Femur (tissue), 1 donor: ENCODE results near the gene SORBS1.

Experiments used
- DNase-seq: peaks from one replicate; pipeline ENCODE4 v3.0.0-alpha.2; 2017

Gene SORBS1

GRCh38 chr10:95280637-95281036, 280.5 kb downstream of the SORBS1 start:
- no peak for DNase-seq

DNA sequence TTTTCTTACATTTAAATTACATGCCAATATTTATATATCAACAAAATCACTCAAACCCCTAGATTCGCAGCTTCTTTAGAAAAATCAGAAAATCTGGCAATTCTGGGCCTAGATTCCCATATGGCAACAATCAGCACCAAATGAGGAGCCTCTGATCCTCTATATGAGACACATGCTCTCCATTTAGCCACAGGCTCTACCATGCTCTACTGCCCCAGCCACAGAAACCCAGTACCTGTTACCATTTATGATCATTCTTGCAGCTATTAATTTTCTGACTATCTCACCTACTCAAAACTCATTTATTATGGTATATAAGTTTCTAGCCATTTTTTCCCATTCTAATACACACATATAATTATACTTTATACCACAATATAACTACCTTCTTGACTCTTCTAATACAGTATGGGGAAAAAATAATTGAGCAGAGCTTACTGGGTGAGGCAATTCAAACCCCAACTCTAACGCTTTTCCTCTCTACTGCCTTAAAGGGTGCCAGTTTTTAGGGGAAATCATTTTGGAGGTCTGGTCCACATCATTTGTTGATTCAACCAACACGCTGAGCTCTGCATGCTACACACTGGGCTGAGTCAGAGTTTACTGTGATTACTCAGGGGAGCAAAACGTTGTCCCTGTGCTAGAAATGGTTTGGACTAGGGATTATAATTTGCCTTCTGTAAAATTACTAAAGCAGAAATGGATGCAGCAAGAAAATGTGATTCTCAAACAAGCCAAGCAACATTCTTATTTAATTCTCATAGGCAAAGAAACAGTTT, 281.9 kb downstream of the SORBS1 start:
- no peak for DNase-seq

GRCh38 chr10:95278061-95278988, 282.8 kb downstream of the SORBS1 start:
- no peak for DNase-seq

- DNase-seq = no peak
Measured at GRCh38 chr10:95277614-95278013, 283.6 kb downstream of the SORBS1 start.

DNA sequence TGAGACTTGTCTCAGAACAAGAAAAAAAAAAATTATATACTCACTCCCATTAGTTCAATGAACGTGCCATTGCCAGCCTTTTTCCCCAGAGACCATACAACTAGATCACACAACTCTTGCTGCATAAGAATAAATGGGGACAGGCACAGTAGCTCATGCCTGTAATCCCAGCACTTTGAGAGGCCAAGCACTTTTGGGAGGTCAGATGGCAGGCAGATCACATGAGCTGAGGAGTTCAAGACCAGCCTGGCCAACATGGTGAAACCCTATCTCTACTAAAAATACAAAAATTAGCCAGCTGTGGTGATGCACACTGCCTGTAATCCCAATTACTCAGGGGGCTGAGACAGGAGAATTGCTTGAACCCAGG, 284.0 kb downstream of the SORBS1 start:
- no peak for DNase-seq

DNA sequence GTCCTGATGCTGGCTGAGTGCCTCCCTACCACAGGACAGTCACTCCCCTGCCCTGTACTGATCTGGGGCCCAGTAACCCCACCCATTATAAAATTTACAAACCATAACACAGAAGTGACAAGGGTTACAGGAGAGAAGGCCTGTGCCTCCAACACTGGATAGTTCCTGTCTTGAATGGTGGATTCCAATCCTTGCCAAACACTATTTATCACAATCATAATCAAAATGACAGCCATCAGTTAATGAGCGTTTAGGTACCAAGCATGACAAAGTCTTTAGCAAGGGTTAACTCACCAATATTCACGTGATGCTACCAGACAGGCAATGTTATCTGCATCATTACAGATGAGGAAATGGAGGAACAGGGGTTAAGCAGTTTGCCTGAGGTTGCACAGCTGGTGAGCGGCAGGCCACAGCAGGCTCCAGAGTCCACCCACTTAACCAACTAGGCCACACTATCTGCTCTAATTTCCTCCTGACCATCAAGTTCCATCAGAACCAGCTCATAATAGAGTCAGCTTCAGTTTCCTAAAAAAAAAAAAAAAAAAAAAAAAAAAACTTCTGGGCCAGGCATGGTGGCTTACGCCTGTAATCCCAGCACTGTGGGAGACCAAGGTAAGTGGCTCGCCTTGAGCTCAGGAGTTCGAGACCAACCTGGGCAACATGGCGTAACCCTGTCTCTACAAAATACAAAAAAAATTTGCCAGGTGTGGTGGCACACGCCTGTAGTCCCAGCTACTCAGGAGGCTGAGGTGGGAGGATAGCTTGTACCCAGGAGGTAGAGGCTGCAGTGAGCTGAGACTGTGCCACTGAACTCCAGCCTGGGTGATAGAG, 284.6 kb downstream of the SORBS1 start:
- DNase-seq = no peak

DNA sequence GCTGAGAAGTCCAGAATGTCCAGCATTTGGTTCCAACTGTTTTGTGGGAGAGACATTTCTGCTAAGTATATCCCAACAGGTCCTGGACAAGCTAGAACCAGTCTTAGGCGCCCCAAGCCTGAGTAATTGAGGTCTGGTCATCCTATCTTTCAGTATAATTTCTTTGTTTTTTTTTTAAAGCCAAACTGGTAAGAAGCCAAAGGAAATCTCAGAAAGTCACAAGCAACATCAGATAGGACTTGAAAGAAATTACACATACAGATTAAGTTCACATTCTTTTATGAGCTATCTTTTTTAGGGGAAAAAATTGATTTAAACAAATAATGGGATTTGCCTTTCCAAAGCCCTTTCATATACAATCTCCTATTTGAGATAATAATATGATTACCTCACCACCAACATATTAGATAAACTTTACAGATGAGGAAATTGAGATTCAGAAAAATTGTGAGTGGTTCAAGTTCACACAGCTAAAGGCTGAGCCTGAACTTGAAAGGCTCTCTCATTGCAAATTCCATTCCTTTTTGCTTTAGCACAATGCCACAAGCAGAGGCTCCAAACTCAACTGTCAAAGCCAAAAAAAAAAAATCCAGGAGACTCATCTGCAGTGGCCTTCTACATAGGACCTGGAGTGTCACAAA, 285.3 kb downstream of the SORBS1 start:
- DNase-seq = no peak

GRCh38 chr10:95273393-95274312, 287.5 kb downstream of the SORBS1 start:
- DNase-seq = no peak

GRCh38 chr10:95268438-95268837, 292.7 kb downstream of the SORBS1 start:
- no peak for DNase-seq

DNA sequence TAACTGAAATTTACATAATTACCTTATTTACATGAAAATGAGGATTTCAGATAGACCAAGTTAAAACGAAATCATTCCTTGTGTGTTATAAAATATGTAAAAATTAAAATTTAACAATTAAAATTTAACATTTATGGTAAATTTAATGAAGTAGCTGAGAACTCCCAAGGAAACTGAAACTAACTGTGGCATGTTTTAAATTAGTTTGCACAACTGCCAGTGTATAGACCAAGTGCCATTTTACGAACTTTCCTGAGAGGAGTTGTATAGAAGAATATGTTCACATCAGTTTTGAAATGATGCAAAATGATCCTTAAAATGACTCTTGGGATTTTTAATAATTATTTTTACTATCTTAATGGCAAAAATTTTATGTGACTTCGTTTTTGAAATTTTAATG, 293.9 kb downstream of the SORBS1 start:
- no peak for DNase-seq

- DNase-seq = no peak
Measured at GRCh38 chr10:95266674-95267095, 294.5 kb downstream of the SORBS1 start.

GRCh38 chr10:95265572-95265971, 295.6 kb downstream of the SORBS1 start:
- no peak for DNase-seq

DNA sequence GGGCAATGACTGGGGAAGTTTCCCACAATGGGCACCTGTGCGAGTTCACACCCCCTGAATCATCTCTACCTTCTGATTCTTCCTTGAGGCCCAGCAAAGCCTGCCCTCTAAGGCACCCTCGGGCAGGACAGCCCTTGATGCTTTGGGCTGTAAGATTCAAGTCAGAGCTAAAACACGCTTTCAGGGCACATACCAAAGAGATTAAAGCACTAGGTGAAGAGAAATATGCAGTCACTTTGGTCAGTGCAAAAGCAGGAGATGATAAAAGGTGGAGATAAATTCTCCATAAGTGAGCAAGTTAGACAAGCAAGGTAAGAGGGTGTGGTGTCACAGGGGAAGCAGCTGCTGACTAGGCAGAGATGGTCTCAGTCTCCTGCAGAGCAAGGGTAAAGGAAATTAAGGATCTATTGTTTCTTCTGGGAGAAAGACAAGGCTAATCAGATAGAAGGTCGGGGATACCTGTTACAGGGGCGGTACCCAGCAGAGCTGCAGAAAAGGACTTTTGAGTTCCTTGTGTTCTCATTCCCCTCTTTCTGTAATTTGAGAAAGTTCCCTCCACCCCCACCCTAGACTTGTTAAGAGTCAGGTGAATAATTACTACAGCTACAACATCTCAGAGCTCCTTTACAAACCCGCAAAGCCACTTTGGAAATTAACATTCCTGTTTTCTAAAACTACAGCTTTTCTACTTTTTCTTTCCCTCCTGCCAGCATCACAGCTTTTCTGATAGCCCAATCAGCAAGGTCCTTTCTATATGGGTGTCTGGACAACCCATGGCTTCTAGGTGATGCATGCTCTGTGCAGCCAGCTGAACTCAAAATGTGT, 296.7 kb downstream of the SORBS1 start:
- DNase-seq = no peak

DNA sequence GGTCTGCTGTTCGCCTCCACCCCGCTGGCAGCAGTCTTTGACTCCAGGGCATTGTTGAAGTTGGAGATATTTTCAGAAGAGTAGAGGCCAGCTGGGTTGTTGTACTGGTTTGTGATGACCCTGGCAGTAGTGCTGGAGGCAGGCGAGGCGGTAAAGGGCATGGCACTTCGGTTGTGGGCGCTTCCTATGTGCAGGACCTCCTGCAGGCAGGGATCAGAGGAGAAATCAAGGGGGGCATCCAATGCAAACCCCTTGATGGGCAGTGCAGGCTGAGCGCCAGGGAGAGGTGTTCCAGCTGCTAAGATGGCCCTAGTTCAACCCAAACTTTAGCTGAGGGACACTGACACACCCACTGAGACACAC, 297.3 kb downstream of the SORBS1 start:
- no peak for DNase-seq

DNA sequence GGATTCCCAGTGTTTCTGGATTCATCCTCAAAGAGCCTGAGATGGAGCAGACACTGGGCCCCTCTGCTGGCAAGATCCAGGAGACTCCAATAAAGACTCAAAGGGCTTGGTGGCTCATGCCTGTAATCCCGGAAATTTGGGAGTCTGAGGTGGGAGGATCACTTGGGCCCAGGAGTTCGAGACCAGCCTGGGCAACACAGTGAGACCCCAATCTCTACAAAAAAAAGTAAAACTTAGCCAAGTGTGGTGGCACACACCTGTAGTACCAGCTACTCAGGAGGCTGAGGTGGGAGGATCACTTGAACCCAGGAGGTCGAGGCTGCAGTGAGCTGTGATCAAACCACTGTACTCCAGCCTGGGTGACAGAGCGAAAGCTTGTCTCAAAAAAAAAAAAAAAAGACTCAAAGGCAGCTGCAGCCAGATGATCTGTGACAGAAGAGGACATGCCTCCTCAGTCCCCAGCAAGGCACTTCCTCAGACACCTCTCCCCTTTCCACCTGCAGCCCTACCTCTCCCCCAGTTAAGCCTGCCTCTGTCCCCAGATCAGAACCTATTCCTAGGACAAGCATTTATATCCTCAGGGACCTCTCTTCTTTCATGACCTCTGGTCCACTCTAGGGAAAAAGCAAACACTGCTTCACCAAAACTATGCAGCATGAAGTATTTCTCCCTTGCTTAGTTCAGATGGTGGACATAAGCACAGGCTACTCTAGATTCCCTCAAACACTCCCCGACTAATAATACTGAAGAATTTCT, 298.2 kb downstream of the SORBS1 start:
- no peak for DNase-seq

DNA sequence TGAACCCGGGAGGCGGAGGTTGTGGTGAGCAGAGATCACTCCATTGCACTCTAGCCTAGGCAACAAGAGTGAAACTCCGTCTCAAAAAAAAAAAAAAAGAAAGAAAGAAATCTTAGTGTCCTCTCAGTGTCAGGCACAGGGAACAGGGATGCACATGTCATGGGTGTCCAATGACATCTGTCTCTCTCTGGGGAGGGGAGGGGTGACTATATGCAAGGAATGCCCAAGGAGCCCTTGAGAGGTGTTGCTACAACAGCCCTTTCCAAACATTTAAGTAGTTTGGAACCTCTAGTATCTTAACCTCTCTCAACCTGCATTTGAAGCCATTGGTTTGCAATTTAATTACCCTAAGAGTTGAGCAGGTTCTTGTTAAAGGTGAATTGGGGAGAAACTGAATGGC, 299.2 kb downstream of the SORBS1 start:
- no peak for DNase-seq
